GM19099 (cell line): ENCODE results near the gene PXMP2.

Experiments used
- POLR2A ChIP-seq: IDR thresholded peaks from 3 replicates; pipeline ENCODE4 v1.6.1; 2011; ENCODE audit warnings: low read depth; ENCODE audit not compliant: insufficient read length; ENCODE audit errors: extremely low read depth

PXMP2 gene

GRCh38 chr12:132720606-132721345, 33.4 kb downstream of the PXMP2 start:
- TF ChIP-seq POLR2A = no peak

GRCh38 chr12:132723015-132723763, 35.8 kb downstream of the PXMP2 start:
- no peak for TF ChIP-seq POLR2A

- TF ChIP-seq POLR2A = no peak
Measured at GRCh38 chr12:132723764-132724140, 36.4 kb downstream of the PXMP2 start.

- no peak for TF ChIP-seq POLR2A
Measured at GRCh38 chr12:132724506-132725241, 37.3 kb downstream of the PXMP2 start.

GRCh38 chr12:132726386-132726785, 39.0 kb downstream of the PXMP2 start:
- TF ChIP-seq POLR2A = no peak

- TF ChIP-seq POLR2A = no peak
Measured at GRCh38 chr12:132727091-132727794, 39.9 kb downstream of the PXMP2 start.

GRCh38 chr12:132728502-132728901, 41.1 kb downstream of the PXMP2 start:
- TF ChIP-seq POLR2A = no peak

GRCh38 chr12:132729541-132730320, 42.3 kb downstream of the PXMP2 start:
- TF ChIP-seq POLR2A = no peak

GRCh38 chr12:132730353-132730752, 43.0 kb downstream of the PXMP2 start:
- TF ChIP-seq POLR2A = no peak

- TF ChIP-seq POLR2A = no peak
Measured at GRCh38 chr12:132731574-132731973, 44.2 kb downstream of the PXMP2 start.

- TF ChIP-seq POLR2A = no peak
Measured at GRCh38 chr12:132734206-132734605, 46.8 kb downstream of the PXMP2 start.

GRCh38 chr12:132735496-132735895, 48.1 kb downstream of the PXMP2 start:
- no peak for TF ChIP-seq POLR2A

GRCh38 chr12:132736378-132736777, 49.0 kb downstream of the PXMP2 start:
- no peak for TF ChIP-seq POLR2A

- TF ChIP-seq POLR2A = no peak
Measured at GRCh38 chr12:132736913-132737312, 49.5 kb downstream of the PXMP2 start.
